Subcutaneous abdominal adipose tissue (tissue), 5 donors: ENCODE data around the gene ZBTB39.

Source experiments
- H3K27ac ChIP-seq: one replicate; pipeline ENCODE4 v1.7.0; 2013; ENCODE audit warnings: low read depth, mild to moderate bottlenecking, inconsistent platforms, low read length, moderate library complexity
- H3K27me3 ChIP-seq, 5 donors: one replicate each; pipeline ENCODE4 v1.7.0; 2013; ENCODE audit warnings: low read length in 5 of 5, inconsistent platforms in 1 of 5; ENCODE audit not compliant: control insufficient read depth in 5 of 5, insufficient read depth in 4 of 5
- H3K36me3 ChIP-seq, 5 donors: one replicate each; pipeline ENCODE4 v1.7.0; 2013; ENCODE audit warnings: low read length in 5 of 5; ENCODE audit not compliant: control insufficient read depth in 5 of 5, insufficient read depth in 5 of 5
- H3K4me1 ChIP-seq, 5 donors: one replicate each; pipeline ENCODE4 v1.7.0; 2013; ENCODE audit warnings: low read length in 5 of 5, mild to moderate bottlenecking in 3 of 5, moderate library complexity in 1 of 5; ENCODE audit not compliant: control insufficient read depth in 5 of 5, insufficient read depth in 5 of 5
- H3K4me3 ChIP-seq, 5 donors: one replicate each; pipeline ENCODE4 v1.7.0; 2013; ENCODE audit warnings: low read length in 5 of 5, low read depth in 1 of 5
- H3K9ac ChIP-seq, 5 donors: one replicate each; pipeline ENCODE4 v1.7.0; 2013; ENCODE audit warnings: low read length in 5 of 5, mild to moderate bottlenecking in 4 of 5, moderate library complexity in 3 of 5
- H3K9me3 ChIP-seq, 5 donors: one replicate each; pipeline ENCODE4 v1.7.0; 2013; ENCODE audit warnings: low read length in 5 of 5; ENCODE audit not compliant: control insufficient read depth in 5 of 5
- donor health status: healthy.
- donor health status: healthy.
- donor health status: healthy.
- donor health status: healthy.
- donor health status: healthy.

ZBTB39 gene

DNA sequence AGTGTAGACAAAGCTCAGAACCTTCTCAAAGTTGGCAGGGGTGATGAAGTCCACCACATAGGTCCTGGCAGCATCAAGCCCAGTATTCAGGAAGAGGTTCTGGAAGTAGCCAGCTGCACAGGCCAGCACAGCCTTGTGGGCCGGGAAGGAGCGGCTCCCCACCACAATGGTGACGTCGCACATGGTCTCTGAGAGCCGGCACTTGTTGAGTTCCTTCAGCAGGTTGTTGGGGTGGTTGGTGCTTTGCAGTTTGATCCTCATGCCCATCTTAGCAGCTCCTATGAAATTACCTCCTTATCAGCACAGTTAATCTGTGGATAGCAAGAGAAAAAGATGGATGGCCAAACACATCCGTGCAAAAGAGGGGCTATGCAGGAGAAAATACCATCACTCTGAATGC lies 1.7 kb downstream of the ZBTB39 start:
- H3K4me3 ChIP-seq: no peak overlapping the region
- H3K4me1 ChIP-seq: peaks cover 4 to 32% (median 31%) of the 10 kb centered on the region in 5 donors

DNA sequence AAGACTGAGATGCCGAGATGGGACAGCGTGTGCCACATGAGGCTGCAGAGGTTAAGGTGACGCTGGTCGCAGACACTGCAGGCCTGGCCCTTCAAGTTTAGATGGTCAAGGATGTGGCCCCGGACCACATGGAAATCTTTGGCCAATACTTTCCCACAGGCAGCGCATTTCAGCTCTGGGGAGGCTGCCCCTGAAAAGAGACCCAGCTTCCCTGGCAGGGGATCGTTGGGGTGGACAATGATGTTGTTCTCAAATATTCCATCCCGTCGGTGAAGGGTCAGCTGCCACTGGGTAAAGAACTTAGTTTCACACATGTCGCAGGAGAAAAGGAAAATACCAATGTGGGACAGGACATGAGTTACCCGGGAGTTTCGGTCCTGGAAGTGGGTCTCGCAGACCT lies 3.0 kb downstream of the ZBTB39 start:
- H3K36me3 ChIP-seq: peaks cover 2 to 54% (median 45%) of the 10 kb centered on the region in 5 donors
- no peak overlapping the region for H3K27ac ChIP-seq
- H3K4me3 ChIP-seq: no peak overlapping the region
- no peaks in the 10 kb centered on the region for H3K27me3 ChIP-seq
- peaks cover 4 to 32% (median 31%) of the 10 kb centered on the region in 5 donors for H3K4me1 ChIP-seq
- H3K9ac ChIP-seq: no peak overlapping the region
- H3K9me3 ChIP-seq: no peaks in the 10 kb centered on the region

More for the DNA sequence above, 1.7 kb downstream of the ZBTB39 start:
- Histone ChIP-seq H3K9ac (peak overlapping the region in 2 of 5 donors; percentile 93 to 95), H3K9me3 (no peaks in the 10 kb centered on the region), H3K27me3 (no peaks in the 10 kb centered on the region), H3K36me3 (peaks cover 2 to 48% (median 42%) of the 10 kb centered on the region in 5 donors), H3K27ac (no peak overlapping the region)

DNA sequence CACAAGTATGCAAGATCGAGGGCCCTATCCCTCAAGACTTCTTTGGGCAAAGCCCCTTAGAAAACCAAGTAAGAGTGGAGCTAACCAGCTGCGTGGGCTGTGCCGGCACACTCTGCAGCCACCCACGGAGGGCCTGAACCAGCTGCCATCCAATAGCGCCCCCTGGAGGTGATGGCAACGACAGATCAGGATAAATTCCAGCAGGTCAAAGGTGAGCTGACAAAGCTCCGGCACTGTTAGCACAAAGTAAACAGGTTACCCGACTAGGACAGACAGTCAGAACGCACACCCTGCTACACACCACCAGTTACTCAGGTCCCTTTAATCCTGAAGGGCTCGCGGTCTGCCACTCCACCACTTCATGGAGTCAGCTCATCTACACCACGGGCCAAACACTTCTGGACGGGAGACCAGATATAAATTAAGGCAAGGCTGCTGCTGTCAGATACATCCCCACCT lies 4.9 kb downstream of the ZBTB39 start:
- peak overlapping the region in 2 of 5 donors; percentile 16 to 31 for H3K9ac ChIP-seq
- no peak overlapping the region for H3K4me3 ChIP-seq
- H3K4me1 ChIP-seq: peaks cover 2 to 34% (median 24%) of the 10 kb centered on the region in 5 donors
- no peaks in the 10 kb centered on the region for H3K9me3 ChIP-seq
- no peaks in the 10 kb centered on the region for H3K27me3 ChIP-seq
- no peak overlapping the region for H3K27ac ChIP-seq
- H3K36me3 ChIP-seq: peaks cover 2 to 59% (median 48%) of the 10 kb centered on the region in 5 donors

DNA sequence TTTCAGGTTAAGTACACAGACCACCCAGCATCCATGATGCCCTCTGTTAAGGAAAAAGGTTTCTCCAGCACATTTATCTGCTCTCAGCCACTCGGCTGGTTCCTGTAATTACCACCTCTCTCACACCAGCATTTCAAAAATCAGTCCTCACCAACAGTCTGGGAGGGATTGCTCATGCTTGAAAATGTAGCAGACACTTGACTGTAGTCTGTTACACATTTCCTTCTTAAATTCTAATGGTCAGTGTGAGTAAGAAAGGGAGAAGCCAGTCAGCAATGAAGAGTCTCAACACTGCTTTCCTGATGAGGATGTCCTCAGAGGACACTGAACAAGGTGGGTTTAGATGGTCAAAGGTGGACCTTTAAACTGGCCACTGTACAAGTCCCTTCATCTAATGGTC lies 6.0 kb downstream of the ZBTB39 start:
- no peak overlapping the region for H3K4me3 ChIP-seq
- peaks cover 2 to 66% (median 52%) of the 10 kb centered on the region in 5 donors for H3K36me3 ChIP-seq
- no peaks in the 10 kb centered on the region for H3K27me3 ChIP-seq
- no peak overlapping the region for H3K27ac ChIP-seq
- no peaks in the 10 kb centered on the region for H3K9me3 ChIP-seq
- H3K4me1 ChIP-seq: peaks cover 0 to 29% (median 18%) of the 10 kb centered on the region in 5 donors
- peak overlapping the region in 1 of 5 donors; percentile 17 for H3K9ac ChIP-seq

DNA sequence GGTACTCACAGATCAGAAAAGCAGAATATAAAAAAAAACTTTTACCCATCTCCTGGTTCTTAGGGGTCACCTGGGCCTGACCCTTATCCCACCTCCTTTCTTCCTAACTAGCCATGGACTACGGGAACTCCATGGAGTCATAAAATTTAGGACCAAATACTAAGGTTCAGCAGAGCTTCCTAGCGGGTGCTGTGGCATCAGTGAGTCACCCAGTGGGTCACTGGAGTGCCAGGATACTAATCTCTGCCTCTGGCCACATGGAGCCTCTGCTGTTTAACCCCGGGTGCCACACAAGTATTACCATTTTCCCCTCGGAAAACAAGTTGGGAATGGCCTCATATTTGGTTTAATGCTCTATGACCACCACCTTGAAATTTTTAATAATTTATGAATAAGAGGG lies 6.9 kb downstream of the ZBTB39 start:
- Histone ChIP-seq H3K36me3 (peaks cover 2 to 65% (median 52%) of the 10 kb centered on the region in 5 donors), H3K27me3 (no peaks in the 10 kb centered on the region), H3K9me3 (no peaks in the 10 kb centered on the region), H3K4me3 (no peak overlapping the region), H3K4me1 (peaks cover 0 to 20% (median 9%) of the 10 kb centered on the region in 5 donors), H3K27ac (no peak overlapping the region), H3K9ac (no peak overlapping the region)

DNA sequence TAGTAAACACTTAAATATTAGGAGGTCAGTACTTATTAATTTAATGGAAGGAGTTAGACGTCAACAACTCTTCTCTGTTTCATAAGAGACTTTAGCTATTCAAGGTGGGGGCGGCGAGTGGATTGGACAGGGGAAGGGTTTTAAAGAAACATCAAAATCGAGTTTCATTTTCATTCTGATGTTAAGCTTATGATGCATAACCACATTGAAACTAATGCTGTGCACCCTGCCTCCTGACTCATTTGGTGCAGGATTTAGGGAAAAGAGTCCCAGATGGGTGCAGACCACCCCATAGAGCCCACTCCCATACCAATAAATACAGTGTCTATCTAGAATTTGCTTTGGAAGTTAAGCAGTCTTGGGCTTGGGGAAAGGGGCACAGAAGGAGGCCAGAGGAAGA lies 7.4 kb downstream of the ZBTB39 start:
- peaks cover 2 to 61% (median 47%) of the 10 kb centered on the region in 5 donors for H3K36me3 ChIP-seq
- peak overlapping the region in 1 of 5 donors; percentile 11 for H3K9ac ChIP-seq
- no peaks in the 10 kb centered on the region for H3K27me3 ChIP-seq
- no peak overlapping the region for H3K27ac ChIP-seq
- no peaks in the 10 kb centered on the region for H3K9me3 ChIP-seq
- no peak overlapping the region for H3K4me3 ChIP-seq
- peaks cover 0 to 20% (median 9%) of the 10 kb centered on the region in 5 donors for H3K4me1 ChIP-seq

DNA sequence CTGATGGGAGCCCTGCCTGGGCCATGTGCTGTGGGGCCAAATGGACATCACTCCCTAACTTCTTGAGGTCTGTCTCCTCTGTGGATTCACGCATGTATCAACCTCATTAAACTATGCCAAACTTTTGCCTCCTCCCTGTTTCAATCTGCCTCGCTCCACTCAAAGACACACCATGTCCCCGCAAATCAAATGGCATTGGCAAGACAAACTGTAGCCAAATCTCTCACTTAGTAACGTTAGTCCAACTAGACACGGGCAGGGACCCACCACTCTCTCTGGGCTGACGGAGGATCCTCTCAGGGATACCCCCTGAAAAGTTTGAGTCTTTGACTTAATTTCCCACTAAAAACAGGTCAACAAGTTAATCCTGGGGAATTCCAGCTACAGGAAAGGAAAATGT lies 8.0 kb downstream of the ZBTB39 start:
- H3K4me3 ChIP-seq: no peak overlapping the region
- H3K27me3 ChIP-seq: no peaks in the 10 kb centered on the region
- peaks cover 2 to 54% (median 41%) of the 10 kb centered on the region in 5 donors for H3K36me3 ChIP-seq
- H3K9ac ChIP-seq: no peak overlapping the region
- no peaks in the 10 kb centered on the region for H3K9me3 ChIP-seq
- H3K27ac ChIP-seq: no peak overlapping the region
- H3K4me1 ChIP-seq: peaks cover 0 to 20% (median 12%) of the 10 kb centered on the region in 5 donors

DNA sequence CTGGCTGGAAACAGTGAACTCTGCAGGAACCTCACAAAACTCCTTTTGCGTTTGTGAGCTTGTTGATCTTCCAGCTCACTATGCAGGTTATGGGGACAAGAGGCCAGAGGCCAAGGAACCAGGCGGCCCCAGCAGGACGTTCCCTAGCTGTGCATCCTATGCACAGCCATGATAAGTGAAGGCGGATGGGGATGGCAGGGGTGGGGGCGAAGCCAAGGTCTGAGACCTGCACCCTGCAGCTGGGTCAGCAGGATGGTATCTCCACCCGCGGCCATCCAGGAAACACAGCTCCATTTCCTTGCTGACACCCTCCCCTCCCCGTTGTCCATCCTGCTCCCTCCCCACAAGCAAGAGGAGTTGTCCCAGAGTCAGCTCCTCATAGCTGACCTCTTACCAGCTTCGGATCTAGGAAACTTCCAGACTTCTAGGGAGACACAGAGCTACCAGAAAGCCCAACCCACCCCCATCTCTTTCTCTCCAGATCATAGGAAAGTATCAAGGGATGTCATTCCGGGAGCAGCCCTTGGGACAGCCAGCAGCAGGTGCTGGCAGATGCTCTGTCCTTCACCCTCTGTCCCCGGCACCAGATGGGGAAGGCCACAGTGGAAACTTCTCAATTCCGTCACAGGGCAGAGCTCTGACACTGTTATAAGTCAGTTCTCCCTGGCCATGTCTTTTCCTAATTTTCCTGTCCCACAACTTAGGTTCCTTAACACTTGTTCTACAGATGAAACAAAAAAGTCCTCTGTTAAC lies 9.4 kb downstream of the ZBTB39 start:
- H3K9ac ChIP-seq: no peak overlapping the region
- H3K4me3 ChIP-seq: no peak overlapping the region
- no peak overlapping the region for H3K27ac ChIP-seq
- H3K27me3 ChIP-seq: no peaks in the 10 kb centered on the region
- H3K36me3 ChIP-seq: peaks cover 0 to 40% (median 27%) of the 10 kb centered on the region in 5 donors
- H3K9me3 ChIP-seq: no peaks in the 10 kb centered on the region
- peaks cover 0 to 25% (median 21%) of the 10 kb centered on the region in 5 donors for H3K4me1 ChIP-seq

DNA sequence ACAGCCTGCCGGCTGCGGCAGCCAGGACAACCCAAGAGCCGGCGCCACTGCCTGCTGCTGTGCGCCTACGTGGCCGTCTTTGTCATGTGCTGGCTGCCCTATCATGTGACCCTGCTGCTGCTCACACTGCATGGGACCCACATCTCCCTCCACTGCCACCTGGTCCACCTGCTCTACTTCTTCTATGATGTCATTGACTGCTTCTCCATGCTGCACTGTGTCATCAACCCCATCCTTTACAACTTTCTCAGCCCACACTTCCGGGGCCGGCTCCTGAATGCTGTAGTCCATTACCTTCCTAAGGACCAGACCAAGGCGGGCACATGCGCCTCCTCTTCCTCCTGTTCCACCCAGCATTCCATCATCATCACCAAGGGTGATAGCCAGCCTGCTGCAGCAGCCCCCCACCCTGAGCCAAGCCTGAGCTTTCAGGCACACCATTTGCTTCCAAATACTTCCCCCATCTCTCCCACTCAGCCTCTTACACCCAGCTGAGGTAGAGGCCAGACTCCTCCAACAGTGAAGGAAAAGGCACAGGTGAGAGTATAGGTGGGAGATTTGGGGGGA lies 10.3 kb downstream of the ZBTB39 start:
- no peaks in the 10 kb centered on the region for H3K27me3 ChIP-seq
- H3K36me3 ChIP-seq: peaks cover 0 to 33% (median 27%) of the 10 kb centered on the region in 5 donors
- H3K27ac ChIP-seq: no peak overlapping the region

More for the DNA sequence above, 10.3 kb downstream of the ZBTB39 start:
- Histone ChIP-seq H3K9ac (no peak overlapping the region), H3K4me1 (peaks cover 5 to 26% (median 22%) of the 10 kb centered on the region in 5 donors), H3K9me3 (no peaks in the 10 kb centered on the region), H3K4me3 (no peak overlapping the region)
